Lung (tissue), 12 donors: Measurements from ENCODE around the gene WDR44. TPM values are rescaled to one million over a fixed set of nuclear protein-coding genes. Genes with fewer than 3 reads are reported as not detected.

Experiments used
- ATAC-seq: fragments of 200-7000 bp; cut with Tn5 transposase; one replicate; pipeline ENCODE4 v1.9.1; 2020; ENCODE audit warnings: moderate number of reproducible peaks; ENCODE audit not compliant: insufficient read depth, low FRiP score
- DNase-seq, 3 donors: peaks; one replicate each; pipeline ENCODE4 v3.0.0-alpha.2; 2013 to 2017
- H3K27ac ChIP-seq, 2 donors: one replicate each; pipeline ENCODE4 v1.5.1; 2013; ENCODE audit warnings: mild to moderate bottlenecking in 2 of 2, moderate library complexity in 2 of 2, control low read depth in 1 of 2, inconsistent platforms in 1 of 2, low read depth in 1 of 2, low read length in 1 of 2
- H3K27me3 ChIP-seq, 3 donors: one replicate each; pipeline ENCODE4 v1.5.1; 2013; ENCODE audit warnings: low read length in 2 of 3; ENCODE audit not compliant: control insufficient read depth in 3 of 3, insufficient read depth in 3 of 3
- H3K36me3 ChIP-seq, 4 donors: one replicate each; pipeline ENCODE4 v1.5.1; 2013; ENCODE audit warnings: low read length in 4 of 4, mild to moderate bottlenecking in 1 of 4, moderate library complexity in 1 of 4; ENCODE audit not compliant: control insufficient read depth in 4 of 4, insufficient read depth in 4 of 4
- H3K4me1 ChIP-seq, 5 donors: one replicate each; pipeline ENCODE4 v1.5.1; 2013; ENCODE audit warnings: low read length in 5 of 5, mild to moderate bottlenecking in 2 of 5, moderate library complexity in 1 of 5; ENCODE audit not compliant: control insufficient read depth in 5 of 5, insufficient read depth in 5 of 5
- H3K4me3 ChIP-seq: one replicate; pipeline ENCODE4 v1.5.1; 2013; ENCODE audit warnings: mild to moderate bottlenecking, control low read depth, moderate library complexity
- H3K9ac ChIP-seq, 2 donors: one replicate each; pipeline ENCODE4 v1.5.1; 2013; ENCODE audit warnings: low read length in 2 of 2, control low read depth in 1 of 2; ENCODE audit not compliant: insufficient read depth in 1 of 2
- H3K9me3 ChIP-seq, 4 donors: one replicate each; pipeline ENCODE4 v1.5.1; 2013; ENCODE audit warnings: low read length in 3 of 4, mild to moderate bottlenecking in 1 of 4, moderate library complexity in 1 of 4; ENCODE audit not compliant: control insufficient read depth in 4 of 4, insufficient read depth in 3 of 4
- WGBS, 2 donors: extraction: QIAGEN DNeasy Blood & Tissue Kit; methylation state at CpG; one replicate each; pipeline ENCODE4 v1.1.7; 2013; 5-methylcytosine and 5-hydroxymethylcytosine counted together
- polyA plus RNA-seq, 2 donors: library from polyadenylated mRNA; stranded (reverse); fragments of 200-250 nt; gene quantifications; one replicate each; pipeline ENCODE4 v1.2.1, GENCODE V29; 2013
- total RNA-seq, 2 donors: library from RNA; depleted of rRNA in 1 of 2; stranded (reverse); fragments of >200 nt in 1 of 2; gene quantifications; one replicate each; pipeline ENCODE4 v1.2.1, GENCODE V29; 2014 to 2021
- TF ChIP-seq, protein P1 (sequence below): IDR thresholded peaks from 2 replicates; pipeline ENCODE4 v1.5.1; 2012; ENCODE audit warnings: mild to moderate bottlenecking; ENCODE audit errors: control extremely low read depth, extremely low read depth
- donor health status: control.
- donor health status: control.
- donor health status: Bipolar disorder and iron deficiency.
- donor health status: healthy.
- donor health status: DM: yes; HTN: yes; CAD: no.

The WDR44 gene
- total and polyA plus RNA-seq, 4 donors, result 3.0 to 15.8 (median 10.2) TPM

DNA sequence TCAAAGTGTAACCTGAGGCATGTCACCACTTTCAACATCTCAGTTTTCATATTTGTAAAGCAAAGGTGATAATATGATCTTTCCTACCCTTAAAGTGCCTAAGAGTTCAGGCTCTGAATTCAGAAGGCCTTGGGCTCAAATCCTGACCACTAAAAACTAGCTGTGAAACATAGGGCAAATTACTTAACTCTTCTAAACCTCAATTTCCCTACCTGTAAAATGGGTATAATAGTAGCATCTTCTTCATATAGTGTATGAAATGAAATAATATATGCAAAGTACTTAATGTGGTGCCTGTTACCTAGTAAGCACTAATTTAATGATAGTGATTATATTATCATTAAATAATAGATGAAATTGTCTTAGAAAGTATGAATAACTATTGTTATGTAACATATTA lies 7.0 kb upstream of the WDR44 start:
- TF ChIP-seq, protein P1, sequence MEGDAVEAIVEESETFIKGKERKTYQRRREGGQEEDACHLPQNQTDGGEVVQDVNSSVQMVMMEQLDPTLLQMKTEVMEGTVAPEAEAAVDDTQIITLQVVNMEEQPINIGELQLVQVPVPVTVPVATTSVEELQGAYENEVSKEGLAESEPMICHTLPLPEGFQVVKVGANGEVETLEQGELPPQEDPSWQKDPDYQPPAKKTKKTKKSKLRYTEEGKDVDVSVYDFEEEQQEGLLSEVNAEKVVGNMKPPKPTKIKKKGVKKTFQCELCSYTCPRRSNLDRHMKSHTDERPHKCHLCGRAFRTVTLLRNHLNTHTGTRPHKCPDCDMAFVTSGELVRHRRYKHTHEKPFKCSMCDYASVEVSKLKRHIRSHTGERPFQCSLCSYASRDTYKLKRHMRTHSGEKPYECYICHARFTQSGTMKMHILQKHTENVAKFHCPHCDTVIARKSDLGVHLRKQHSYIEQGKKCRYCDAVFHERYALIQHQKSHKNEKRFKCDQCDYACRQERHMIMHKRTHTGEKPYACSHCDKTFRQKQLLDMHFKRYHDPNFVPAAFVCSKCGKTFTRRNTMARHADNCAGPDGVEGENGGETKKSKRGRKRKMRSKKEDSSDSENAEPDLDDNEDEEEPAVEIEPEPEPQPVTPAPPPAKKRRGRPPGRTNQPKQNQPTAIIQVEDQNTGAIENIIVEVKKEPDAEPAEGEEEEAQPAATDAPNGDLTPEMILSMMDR, result no peak
- Histone ChIP-seq H3K9me3 (no peaks in the 10 kb centered on the region), H3K36me3 (no peaks in the 10 kb centered on the region), H3K4me1 (no peaks in the 10 kb centered on the region), H3K27ac (no peak overlapping the region), H3K4me3 (no peak overlapping the region), H3K9ac (no peak overlapping the region), H3K27me3 (peaks cover 0 to 3% (median 0%) of the 10 kb centered on the region in 3 donors)
- DNase-seq (no peak), ATAC-seq (no peak)

DNA sequence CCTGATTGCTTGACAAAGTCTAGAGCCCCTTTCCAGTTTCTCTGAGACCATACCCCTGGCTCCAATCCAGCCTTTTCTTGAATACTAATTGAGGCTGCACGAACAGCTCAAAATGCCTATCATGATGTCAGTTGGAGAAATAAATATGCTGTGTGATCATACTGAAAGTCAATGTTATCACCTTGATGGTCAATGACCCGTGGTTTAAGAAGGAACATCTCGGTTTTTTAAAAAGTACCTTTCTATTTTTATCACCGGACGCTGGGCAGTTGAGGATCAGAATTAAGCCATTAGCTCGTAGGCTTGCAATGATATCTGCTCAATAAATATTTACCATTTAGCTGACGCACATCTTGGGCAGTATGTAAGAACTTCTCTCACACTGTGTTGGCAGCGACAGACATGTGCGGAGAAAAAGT lies 852 bp upstream of the WDR44 start:
- H3K4me1 ChIP-seq, result peaks cover 0 to 4% (median 0%) of the 10 kb centered on the region in 5 donors
- 13 to 36% methylated on average over 9 of the region's 9 CpGs for whole genome bisulfite sequencing, 2 donors
- ATAC-seq, result no peak
- peaks cover 0 to 2% (median 0%) of the 10 kb centered on the region in 4 donors for H3K9me3 ChIP-seq
- no peaks in the 10 kb centered on the region for H3K36me3 ChIP-seq
- H3K4me3 ChIP-seq, result no peak overlapping the region
- no peaks in the 10 kb centered on the region for H3K27me3 ChIP-seq
- H3K27ac ChIP-seq, result peak overlapping the region; percentile 75 to 76
- H3K9ac ChIP-seq, result peak overlapping the region; percentile 26 to 80
- TF ChIP-seq, protein P1, result no peak
- peak in 2 of 3 donors; percentile 20 to 69 for DNase-seq

DNA sequence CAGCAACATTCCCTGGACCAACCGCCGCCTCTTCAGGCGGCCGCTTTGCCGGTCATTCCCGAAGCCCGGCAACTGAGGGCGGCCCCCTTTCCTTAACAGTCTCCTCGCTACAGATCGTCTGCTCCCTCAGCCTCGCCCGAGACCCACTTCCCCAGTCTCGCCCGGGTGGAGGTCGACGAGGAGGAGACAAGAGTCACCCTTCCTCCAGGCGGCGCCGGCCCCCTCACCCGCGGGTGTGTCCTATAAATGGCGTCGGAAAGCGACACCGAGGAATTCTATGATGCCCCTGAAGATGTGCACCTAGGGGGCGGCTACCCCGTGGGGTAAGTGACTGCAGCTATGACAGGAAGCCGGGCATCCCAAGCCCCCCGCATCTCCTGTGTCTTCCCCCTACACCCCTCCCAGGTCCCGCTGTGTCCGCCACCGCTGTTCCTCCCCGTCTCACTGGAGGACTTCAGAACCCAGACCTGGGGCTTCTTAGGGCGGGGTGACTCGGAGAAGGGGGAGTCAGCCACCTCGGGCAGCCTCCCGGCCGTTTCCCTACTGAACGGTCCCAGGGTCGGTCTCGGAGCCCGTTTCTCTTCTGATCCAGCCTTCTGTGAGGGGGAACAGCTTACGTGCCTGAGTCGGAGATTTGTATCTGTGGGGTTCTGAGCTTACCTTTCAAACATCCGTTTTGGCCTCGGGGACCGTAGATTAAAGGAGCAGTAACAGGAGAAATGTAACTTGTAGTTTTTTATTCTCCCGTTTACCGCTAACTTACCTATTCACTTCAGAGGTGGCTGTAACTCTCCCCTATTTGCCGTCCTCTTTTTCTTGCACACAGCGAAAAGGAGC lies 570 bp downstream of the WDR44 start:
- TF ChIP-seq, protein P1, result no peak
- peaks cover 0 to 2% (median 0%) of the 10 kb centered on the region in 4 donors for H3K9me3 ChIP-seq
- H3K4me3 ChIP-seq, result peak overlapping the region; percentile 65
- peak overlapping the region; percentile 69 to 70 for H3K9ac ChIP-seq
- DNase-seq, result peak in 2 of 3 donors; percentile 26 to 57
- H3K36me3 ChIP-seq, result no peaks in the 10 kb centered on the region
- H3K4me1 ChIP-seq, result peaks cover 0 to 8% (median 0%) of the 10 kb centered on the region in 5 donors
- 0 to 35% methylated on average over 35 to 51 of the region's 51 CpGs for WGBS, 2 donors
- ATAC-seq, result peak; percentile 23
- no peaks in the 10 kb centered on the region for H3K27me3 ChIP-seq
- H3K27ac ChIP-seq, result peak overlapping the region; percentile 77 to 89
